Activated CD8-positive, alpha-beta memory T cell treated with anti-CD3 and anti-CD28 coated beads for 1 hour (primary cell): Measurements from ENCODE around the gene SGTA.
A peak's percentile ranks its signal among the peaks of the same experiment; 100 is the strongest.
"Not testable (repeated sequence)": the region's sequence is repeated elsewhere in the genome, so short reads cannot be mapped to it uniquely, and the experiment has no call there.

Source experiments
- DNase-seq, 2 donors: peaks; one replicate each; pipeline ENCODE4 v3.0.0-alpha.2; 2020; ENCODE audit warnings: low read depth in 1 of 2; ENCODE audit errors: extremely low read depth in 1 of 2

The SGTA gene

GRCh38 chr19:2795827-2796658, 13.0 kb upstream of the SGTA start:
- no peak for DNase-seq

GRCh38 chr19:2793577-2793976, 10.5 kb upstream of the SGTA start:
- DNase-seq, result no peak

- DNase-seq, result no peak
Measured at GRCh38 chr19:2793126-2793525, 10.1 kb upstream of the SGTA start.

- DNase-seq, result not testable (repeated sequence)
Measured at GRCh38 chr19:2792666-2793065, 9.6 kb upstream of the SGTA start.

- DNase-seq, result no peak
Measured at GRCh38 chr19:2791876-2792275, 8.8 kb upstream of the SGTA start.

- DNase-seq, result no peak
Measured at GRCh38 chr19:2791440-2791839, 8.4 kb upstream of the SGTA start.

GRCh38 chr19:2790557-2791271, 7.6 kb upstream of the SGTA start:
- no peak for DNase-seq

- no peak for DNase-seq
Measured at GRCh38 chr19:2790194-2790556, 7.1 kb upstream of the SGTA start.

GRCh38 chr19:2788237-2788636, 5.2 kb upstream of the SGTA start:
- no peak for DNase-seq

- no peak for DNase-seq
Measured at GRCh38 chr19:2787115-2787514, 4.0 kb upstream of the SGTA start.

GRCh38 chr19:2785244-2785997, 2.3 kb upstream of the SGTA start, which contains the start of gene THOP1:
Gene THOP1 (plus strand): TSS chr19:2785503. CDS start chr19:2785663, 160 bp downstream.
- peak; percentile 94 to 98 for DNase-seq

- no peak for DNase-seq
Measured at GRCh38 chr19:2783781-2784145, 690 bp upstream of the SGTA start.

- no peak for DNase-seq
Measured at GRCh38 chr19:2782329-2782935, 641 bp downstream of the SGTA start.

GRCh38 chr19:2780284-2780683, 2.8 kb downstream of the SGTA start:
- DNase-seq, result no peak

GRCh38 chr19:2779121-2779740, 3.8 kb downstream of the SGTA start:
- DNase-seq, result no peak

GRCh38 chr19:2777952-2778683, 5.0 kb downstream of the SGTA start:
- no peak for DNase-seq

- peak; percentile 49 for DNase-seq
Measured at GRCh38 chr19:2775556-2776430, 7.3 kb downstream of the SGTA start.

- no peak for DNase-seq
Measured at GRCh38 chr19:2774953-2775555, 8.0 kb downstream of the SGTA start.
